ENCODE data around the gene CFL1. TPM values are rescaled to one million over a fixed set of nuclear protein-coding genes. Genes with fewer than 3 reads are reported as not detected.

The CFL1 gene
- total and polyA plus RNA-seq, 2 of the 4 experiments (the other 2 are of a cell fraction) = 960 to 2,231 TPM

DNA sequence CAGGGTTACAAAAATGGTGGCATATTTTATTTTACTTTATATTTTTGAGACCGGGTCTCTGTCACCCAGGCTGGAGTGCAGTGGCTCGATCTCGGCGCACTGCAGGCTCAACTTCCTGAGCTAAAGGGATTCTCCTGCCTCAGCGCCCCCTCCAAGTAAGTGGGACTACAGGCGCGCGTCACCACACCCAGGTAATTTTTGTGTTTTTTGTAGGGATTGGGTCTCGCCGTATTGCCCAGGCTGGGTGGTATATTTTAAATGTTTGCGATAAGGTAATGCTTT, 42.9 kb upstream of the CFL1 start:
- Histone ChIP-seq H2AFZ (replicated peaks; ENCODE audit: low read length, poor library complexity) (no peak overlapping the region), H3K9ac (ENCODE audit: low read depth, low read length) (no peak overlapping the region), H2BK120ac (ENCODE audit: low read depth, low read length) (peak overlapping the region; percentile 77), H3K9me1 (ENCODE audit: insufficient read depth, low read length) (peaks cover 19% of the 10 kb centered on the region), H3K36me3 (ENCODE audit: control insufficient read depth, insufficient read depth, low read length) (peaks cover 15% of the 10 kb centered on the region), H3K4ac (ENCODE audit: low read depth, low read length) (peak overlapping the region; percentile 55), H3K27me3 (ENCODE audit: control insufficient read depth, insufficient read depth, low read length) (no peaks in the 10 kb centered on the region), H2BK20ac (ENCODE audit: low read depth, low read length) (peak overlapping the region; percentile 11; the same call in 1 of the 2 replicates), H2BK5ac (ENCODE audit: low read depth, low read length, poor library complexity, severe bottlenecking) (peak overlapping the region; percentile 27), H3K4me2 (ENCODE audit: low read depth, low read length) (no peak overlapping the region; the same call in 1 of the 2 replicates), H2BK15ac (ENCODE audit: low read depth, low read length) (peak overlapping the region; percentile 99; the same call in 2 of the 3 replicates), H3K56ac (ENCODE audit: extremely low read depth, insufficient read depth, low read length) (no peak overlapping the region), H4K20me1 (ENCODE audit: insufficient read depth, low read length) (peaks cover 38% of the 10 kb centered on the region), H4K8ac (ENCODE audit: low read depth in 2 of 2, low read length in 2 of 2) (peak overlapping the region in 1 of 2 experiments; percentile 74; a peak in 2 of 4 replicates), H3K4me1 (ENCODE audit: control insufficient read depth, insufficient read depth, low read length) (peaks cover 33% of the 10 kb centered on the region), H3K14ac (replicated peaks; ENCODE audit: low read depth, low read length) (no peak overlapping the region), H4K91ac (ENCODE audit: insufficient read depth, low read depth, low read length) (no peak overlapping the region; the same call in 1 of the 2 replicates), H3K23ac (ENCODE audit: low read depth, low read length) (no peak overlapping the region), H3K79me1 (ENCODE audit: low read depth in 1 of 2, low read length in 2 of 2) (peaks cover 28 to 45% of the 10 kb centered on the region in 2 experiments), H2AK5ac (ENCODE audit: low read depth, low read length) (peak overlapping the region; percentile 99), H2AK9ac (replicated peaks; ENCODE audit: low read depth, low read length, poor library complexity) (peak overlapping the region; percentile 51), H3K18ac (ENCODE audit: low read depth, low read length) (no peak overlapping the region), H3K9me3 (ENCODE audit: control insufficient read depth, insufficient read depth, low read length) (no peaks in the 10 kb centered on the region), H3K27ac (ENCODE audit: insufficient read depth, low read length) (peak overlapping the region; percentile 48), H3K4me3 (ENCODE audit: insufficient read depth, low read depth, low read length) (no peak overlapping the region), H4K5ac (ENCODE audit: low read depth, low read length) (no peak overlapping the region)
- ChIA-PET POLR2A (ENCODE audit: unreplicated experiment) (interaction anchor here (0.6 to 2.9 kb wide), 7 partner anchors 8 to 34 kb away, joined by 3 to 17 read pairs (median 3); partner anchors contain the start of gene FIBP), CTCF (no interaction called here)
- no CpG with 5 or more reads among the region's 11 CpGs for WGBS, 2 experiments (ENCODE audit: extremely low coverage in 2 of 2, insufficient read length in 1 of 2)
- no TSS peak for BruUV-seq (replicated peaks)
- ATAC-seq (ENCODE audit: low read depth) (no peak), DNase-seq (no peak)
- TF ChIP-seq FOS (IDR thresholded peaks at IDR 0.05; ENCODE audit: low read depth, low read length) (no peak), MXI1 (IDR thresholded peaks at IDR 0.05; ENCODE audit: borderline replicate concordance, low read depth, low read length) (no peak), ELK1 (IDR thresholded peaks at IDR 0.05; ENCODE audit: borderline replicate concordance, low read depth, low read length) (no peak), NFE2L2 (IDR thresholded peaks at IDR 0.05; ENCODE audit: low read depth, low read length) (no peak), MAZ (IDR thresholded peaks at IDR 0.05; ENCODE audit: borderline replicate concordance, low read depth, low read length) (no peak), POLR2A (IDR thresholded peaks at IDR 0.05; ENCODE audit: low read depth, low read length) (no peak), BHLHE40 (IDR thresholded peaks at IDR 0.05; ENCODE audit: low read depth, low read length) (no peak), SMC3 (IDR thresholded peaks at IDR 0.05; ENCODE audit: low read depth, low read length) (no peak), RFX5 (IDR thresholded peaks at IDR 0.05; ENCODE audit: low read depth, low read length) (no peak), RCOR1 (IDR thresholded peaks at IDR 0.05; ENCODE audit: insufficient replicate concordance, low read length) (no peak), USF2 (IDR thresholded peaks at IDR 0.05; ENCODE audit: low read depth, low read length) (no peak), MAFK (IDR thresholded peaks at IDR 0.05; ENCODE audit: low read depth, low read length) (no peak), CEBPB (IDR thresholded peaks at IDR 0.05; ENCODE audit: low read depth, low read length) (no peak), CHD1 (IDR thresholded peaks at IDR 0.05; ENCODE audit: low read depth, low read length) (no peak), RAD21 (IDR thresholded peaks at IDR 0.05; ENCODE audit: low read length) (no peak)
- TF ChIP-seq, protein P1, sequence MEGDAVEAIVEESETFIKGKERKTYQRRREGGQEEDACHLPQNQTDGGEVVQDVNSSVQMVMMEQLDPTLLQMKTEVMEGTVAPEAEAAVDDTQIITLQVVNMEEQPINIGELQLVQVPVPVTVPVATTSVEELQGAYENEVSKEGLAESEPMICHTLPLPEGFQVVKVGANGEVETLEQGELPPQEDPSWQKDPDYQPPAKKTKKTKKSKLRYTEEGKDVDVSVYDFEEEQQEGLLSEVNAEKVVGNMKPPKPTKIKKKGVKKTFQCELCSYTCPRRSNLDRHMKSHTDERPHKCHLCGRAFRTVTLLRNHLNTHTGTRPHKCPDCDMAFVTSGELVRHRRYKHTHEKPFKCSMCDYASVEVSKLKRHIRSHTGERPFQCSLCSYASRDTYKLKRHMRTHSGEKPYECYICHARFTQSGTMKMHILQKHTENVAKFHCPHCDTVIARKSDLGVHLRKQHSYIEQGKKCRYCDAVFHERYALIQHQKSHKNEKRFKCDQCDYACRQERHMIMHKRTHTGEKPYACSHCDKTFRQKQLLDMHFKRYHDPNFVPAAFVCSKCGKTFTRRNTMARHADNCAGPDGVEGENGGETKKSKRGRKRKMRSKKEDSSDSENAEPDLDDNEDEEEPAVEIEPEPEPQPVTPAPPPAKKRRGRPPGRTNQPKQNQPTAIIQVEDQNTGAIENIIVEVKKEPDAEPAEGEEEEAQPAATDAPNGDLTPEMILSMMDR (conservative IDR thresholded peaks at IDR 0.05; ENCODE audit: low read depth, low read length) = no peak
- in situ Hi-C loops (cut with MboI; ENCODE audit: low sequenced_read_pairs) = no loop called here
- intact Hi-C loops (cut with micrococcal nuclease) = loop anchor here (2.0 kb wide), 1 partner anchor 14 kb away; no protein-coding TSS in a partner anchor
- dilution Hi-C loops (cut with HindIII; ENCODE audit: low sequenced_read_pairs, unreplicated experiment) = no loop called here
